Neural cell (in vitro differentiated cells): ENCODE results near the gene SLC49A4. TPM values are rescaled to one million over a fixed set of nuclear protein-coding genes. Genes with fewer than 3 reads are reported as not detected.

Experiments used
- H2AFZ ChIP-seq: fragments of 200-600, 300-800 bp; sonication (generic), shearing (Covaris generic); 2 replicates; pipeline ENCODE4 v1.6.0; 2014; ENCODE audit warnings: low read depth, mild to moderate bottlenecking, antibody characterized with exemption, low read length, moderate library complexity
- H3F3A ChIP-seq: fragments of 200-600 bp; shearing (Covaris generic); 2 replicates; pipeline ENCODE4 v1.6.1; 2016; ENCODE audit warnings: mild to moderate bottlenecking, moderate library complexity, mixed read lengths, antibody characterized with exemption, low read length; ENCODE audit not compliant: insufficient read depth, poor library complexity, severe bottlenecking
- H3K27ac ChIP-seq: fragments of 200-600, 300-800 bp; sonication (generic), shearing (Covaris generic); 2 replicates; pipeline ENCODE4 v1.5.1; 2014; ENCODE audit warnings: mild to moderate bottlenecking, low read length, moderate library complexity
- H3K27me3 ChIP-seq: fragments of 300-800, 200-600 bp; sonication (generic), shearing (Covaris generic); 2 replicates; pipeline ENCODE4 v1.6.0; 2014; ENCODE audit warnings: mild to moderate bottlenecking, low read depth, low read length, moderate library complexity; ENCODE audit not compliant: insufficient read depth
- H3K36me3 ChIP-seq: fragments of 300-800, 200-600 bp; sonication (generic), shearing (Covaris generic); 2 replicates; pipeline ENCODE4 v1.5.1; 2014; ENCODE audit warnings: mild to moderate bottlenecking, antibody characterized with exemption, low read length, moderate library complexity; ENCODE audit not compliant: insufficient read depth
- H3K4me2 ChIP-seq: fragments of 300-800, 200-600 bp; sonication (generic), shearing (Covaris generic); 2 replicates; pipeline ENCODE4 v1.6.0; 2014; ENCODE audit warnings: mild to moderate bottlenecking, low read length
- H3K4me3 ChIP-seq: fragments of 300-800, 200-600 bp; sonication (generic), shearing (Covaris generic); 2 replicates; pipeline ENCODE4 v1.5.1; 2014; ENCODE audit warnings: mild to moderate bottlenecking, low read length, moderate library complexity
- H3K79me2 ChIP-seq: fragments of 200-600 bp; shearing (Covaris generic); replicated peaks from 2 replicates; pipeline ENCODE4 v1.6.0; 2014; ENCODE audit warnings: mild to moderate bottlenecking, low read length, moderate library complexity; ENCODE audit not compliant: insufficient read depth
- H3K9ac ChIP-seq: fragments of 300-800, 200-600 bp; sonication (generic), shearing (Covaris generic); 2 replicates; pipeline ENCODE4 v1.6.1; 2016; ENCODE audit warnings: mild to moderate bottlenecking, low read length, mixed read lengths
- H3K9me2 ChIP-seq: fragments of 200-600 bp; shearing (Covaris generic); 2 replicates; pipeline ENCODE4 v1.6.1; 2016; ENCODE audit warnings: mild to moderate bottlenecking, low read length, mixed read lengths; ENCODE audit not compliant: insufficient read depth
- H3K9me3 ChIP-seq: fragments of 200-600, 300-800 bp; sonication (generic), shearing (Covaris generic); 2 replicates; pipeline ENCODE4 v1.6.1; 2016; ENCODE audit warnings: mild to moderate bottlenecking, mixed run types, low read length, moderate library complexity, mixed read lengths
- H4K20me1 ChIP-seq: fragments of 200-600 bp; shearing (Covaris generic); 2 replicates; pipeline ENCODE4 v1.6.1; 2016; ENCODE audit warnings: mild to moderate bottlenecking, mixed run types; ENCODE audit not compliant: insufficient read depth
- EP300 ChIP-seq: fragments of 450-650 bp; conservative IDR thresholded peaks from 2 replicates; pipeline ENCODE4 v1.6.1; 2014; ENCODE audit warnings: antibody characterized with exemption, mild to moderate bottlenecking, moderate library complexity; ENCODE audit not compliant: poor library complexity, severe bottlenecking
- EZH2 ChIP-seq: fragments of 200-600, 300-800 bp; shearing (Covaris generic), sonication (generic); IDR thresholded peaks from 2 replicates; pipeline ENCODE4 v1.6.1; 2014; ENCODE audit warnings: antibody characterized with exemption, low read length, borderline replicate concordance, mild to moderate bottlenecking; ENCODE audit not compliant: insufficient read depth, poor library complexity, severe bottlenecking
- MXI1 ChIP-seq: fragments of 450-650 bp; conservative IDR thresholded peaks from 2 replicates; pipeline ENCODE4 v1.6.1; 2014; ENCODE audit warnings: antibody characterized with exemption, mild to moderate bottlenecking; ENCODE audit not compliant: poor library complexity, severe bottlenecking
- POLR2AphosphoS5 ChIP-seq: IDR thresholded peaks from 2 replicates; pipeline ENCODE4 v1.6.1; 2012
- RAD21 ChIP-seq: fragments of 450-650 bp; conservative IDR thresholded peaks from 2 replicates; pipeline ENCODE4 v1.6.1; 2014; ENCODE audit warnings: antibody characterized with exemption, mild to moderate bottlenecking, moderate library complexity
- SMC3 ChIP-seq: fragments of 450-650 bp; conservative IDR thresholded peaks from 2 replicates; pipeline ENCODE4 v1.6.1; 2014; ENCODE audit warnings: antibody characterized with exemption, mild to moderate bottlenecking, moderate library complexity; ENCODE audit not compliant: poor library complexity
- TAF1 ChIP-seq: IDR thresholded peaks from 2 replicates; pipeline ENCODE4 v1.6.1; 2012; ENCODE audit warnings: low read depth
- polyA plus RNA-seq: library from polyadenylated mRNA; depleted of rRNA; stranded (reverse); fragments of >200 nt; gene quantifications from 2 replicates; pipeline ENCODE4 v1.2.3, GENCODE V29; 2014
- TF ChIP-seq, protein P1 (sequence below): IDR thresholded peaks from 2 replicates; pipeline ENCODE4 v1.6.1; 2012; ENCODE audit warnings: borderline replicate concordance
- TF ChIP-seq, protein P2 (sequence below): fragments of 450-650 bp; IDR thresholded peaks from 2 replicates; pipeline ENCODE4 v1.5.1; 2014; ENCODE audit warnings: antibody characterized with exemption, mild to moderate bottlenecking, moderate library complexity; ENCODE audit not compliant: poor library complexity, severe bottlenecking

SLC49A4 gene
- polyA plus RNA-seq, 1 donor from 2014 or later = 16.2 TPM

DNA sequence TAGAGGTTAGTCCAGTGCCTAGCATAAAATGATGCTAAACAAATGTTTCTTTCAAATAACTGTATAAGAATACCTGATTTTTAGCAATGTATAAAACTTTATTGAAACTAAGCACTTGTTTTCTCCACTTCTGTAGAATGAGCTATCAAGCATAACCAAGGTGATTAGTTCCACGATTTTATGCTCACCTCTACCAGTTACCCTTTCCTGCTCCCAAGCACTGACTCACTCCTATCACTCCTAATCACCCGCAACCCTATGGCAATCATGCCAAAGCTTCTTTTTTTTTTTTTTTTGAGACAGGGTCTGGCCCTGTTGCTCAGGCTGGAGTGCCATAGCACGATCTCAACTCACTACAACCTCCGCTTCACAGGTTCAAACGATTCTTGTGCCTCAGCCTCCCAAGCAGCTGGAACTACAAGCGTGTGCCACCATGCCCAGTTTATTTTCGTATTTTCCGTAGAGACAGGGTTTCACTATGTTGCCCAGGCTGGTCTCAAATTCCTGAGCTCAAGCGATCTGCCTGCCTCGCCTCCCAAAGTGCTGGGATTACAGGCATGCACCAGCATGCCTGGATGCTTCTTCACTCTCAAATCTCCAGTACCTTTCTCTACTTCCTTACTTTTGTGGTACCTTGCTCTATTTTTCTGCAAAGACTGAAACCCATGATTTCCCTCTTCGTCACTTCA is 5.1 kb upstream of the SLC49A4 start:
- Histone ChIP-seq H3K4me3 (no peak overlapping the region), H2AFZ (no peak overlapping the region), H3K9ac (no peak overlapping the region), H3K4me2 (no peak overlapping the region), H3K27ac (no peak overlapping the region), H3K9me2 (no peaks in the 10 kb centered on the region), H3K9me3 (no peaks in the 10 kb centered on the region), H4K20me1 (no peaks in the 10 kb centered on the region), H3K36me3 (no peaks in the 10 kb centered on the region), H3F3A (no peaks in the 10 kb centered on the region), H3K27me3 (no peaks in the 10 kb centered on the region), H3K79me2 (no peaks in the 10 kb centered on the region)
- TF ChIP-seq EP300 (no peak), TAF1 (no peak), RAD21 (no peak), EZH2 (no peak), SMC3 (no peak), MXI1 (no peak), POLR2AphosphoS5 (no peak)
- TF ChIP-seq, protein P1, sequence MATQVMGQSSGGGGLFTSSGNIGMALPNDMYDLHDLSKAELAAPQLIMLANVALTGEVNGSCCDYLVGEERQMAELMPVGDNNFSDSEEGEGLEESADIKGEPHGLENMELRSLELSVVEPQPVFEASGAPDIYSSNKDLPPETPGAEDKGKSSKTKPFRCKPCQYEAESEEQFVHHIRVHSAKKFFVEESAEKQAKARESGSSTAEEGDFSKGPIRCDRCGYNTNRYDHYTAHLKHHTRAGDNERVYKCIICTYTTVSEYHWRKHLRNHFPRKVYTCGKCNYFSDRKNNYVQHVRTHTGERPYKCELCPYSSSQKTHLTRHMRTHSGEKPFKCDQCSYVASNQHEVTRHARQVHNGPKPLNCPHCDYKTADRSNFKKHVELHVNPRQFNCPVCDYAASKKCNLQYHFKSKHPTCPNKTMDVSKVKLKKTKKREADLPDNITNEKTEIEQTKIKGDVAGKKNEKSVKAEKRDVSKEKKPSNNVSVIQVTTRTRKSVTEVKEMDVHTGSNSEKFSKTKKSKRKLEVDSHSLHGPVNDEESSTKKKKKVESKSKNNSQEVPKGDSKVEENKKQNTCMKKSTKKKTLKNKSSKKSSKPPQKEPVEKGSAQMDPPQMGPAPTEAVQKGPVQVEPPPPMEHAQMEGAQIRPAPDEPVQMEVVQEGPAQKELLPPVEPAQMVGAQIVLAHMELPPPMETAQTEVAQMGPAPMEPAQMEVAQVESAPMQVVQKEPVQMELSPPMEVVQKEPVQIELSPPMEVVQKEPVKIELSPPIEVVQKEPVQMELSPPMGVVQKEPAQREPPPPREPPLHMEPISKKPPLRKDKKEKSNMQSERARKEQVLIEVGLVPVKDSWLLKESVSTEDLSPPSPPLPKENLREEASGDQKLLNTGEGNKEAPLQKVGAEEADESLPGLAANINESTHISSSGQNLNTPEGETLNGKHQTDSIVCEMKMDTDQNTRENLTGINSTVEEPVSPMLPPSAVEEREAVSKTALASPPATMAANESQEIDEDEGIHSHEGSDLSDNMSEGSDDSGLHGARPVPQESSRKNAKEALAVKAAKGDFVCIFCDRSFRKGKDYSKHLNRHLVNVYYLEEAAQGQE = no peak
- TF ChIP-seq, protein P2, sequence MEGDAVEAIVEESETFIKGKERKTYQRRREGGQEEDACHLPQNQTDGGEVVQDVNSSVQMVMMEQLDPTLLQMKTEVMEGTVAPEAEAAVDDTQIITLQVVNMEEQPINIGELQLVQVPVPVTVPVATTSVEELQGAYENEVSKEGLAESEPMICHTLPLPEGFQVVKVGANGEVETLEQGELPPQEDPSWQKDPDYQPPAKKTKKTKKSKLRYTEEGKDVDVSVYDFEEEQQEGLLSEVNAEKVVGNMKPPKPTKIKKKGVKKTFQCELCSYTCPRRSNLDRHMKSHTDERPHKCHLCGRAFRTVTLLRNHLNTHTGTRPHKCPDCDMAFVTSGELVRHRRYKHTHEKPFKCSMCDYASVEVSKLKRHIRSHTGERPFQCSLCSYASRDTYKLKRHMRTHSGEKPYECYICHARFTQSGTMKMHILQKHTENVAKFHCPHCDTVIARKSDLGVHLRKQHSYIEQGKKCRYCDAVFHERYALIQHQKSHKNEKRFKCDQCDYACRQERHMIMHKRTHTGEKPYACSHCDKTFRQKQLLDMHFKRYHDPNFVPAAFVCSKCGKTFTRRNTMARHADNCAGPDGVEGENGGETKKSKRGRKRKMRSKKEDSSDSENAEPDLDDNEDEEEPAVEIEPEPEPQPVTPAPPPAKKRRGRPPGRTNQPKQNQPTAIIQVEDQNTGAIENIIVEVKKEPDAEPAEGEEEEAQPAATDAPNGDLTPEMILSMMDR = no peak

DNA sequence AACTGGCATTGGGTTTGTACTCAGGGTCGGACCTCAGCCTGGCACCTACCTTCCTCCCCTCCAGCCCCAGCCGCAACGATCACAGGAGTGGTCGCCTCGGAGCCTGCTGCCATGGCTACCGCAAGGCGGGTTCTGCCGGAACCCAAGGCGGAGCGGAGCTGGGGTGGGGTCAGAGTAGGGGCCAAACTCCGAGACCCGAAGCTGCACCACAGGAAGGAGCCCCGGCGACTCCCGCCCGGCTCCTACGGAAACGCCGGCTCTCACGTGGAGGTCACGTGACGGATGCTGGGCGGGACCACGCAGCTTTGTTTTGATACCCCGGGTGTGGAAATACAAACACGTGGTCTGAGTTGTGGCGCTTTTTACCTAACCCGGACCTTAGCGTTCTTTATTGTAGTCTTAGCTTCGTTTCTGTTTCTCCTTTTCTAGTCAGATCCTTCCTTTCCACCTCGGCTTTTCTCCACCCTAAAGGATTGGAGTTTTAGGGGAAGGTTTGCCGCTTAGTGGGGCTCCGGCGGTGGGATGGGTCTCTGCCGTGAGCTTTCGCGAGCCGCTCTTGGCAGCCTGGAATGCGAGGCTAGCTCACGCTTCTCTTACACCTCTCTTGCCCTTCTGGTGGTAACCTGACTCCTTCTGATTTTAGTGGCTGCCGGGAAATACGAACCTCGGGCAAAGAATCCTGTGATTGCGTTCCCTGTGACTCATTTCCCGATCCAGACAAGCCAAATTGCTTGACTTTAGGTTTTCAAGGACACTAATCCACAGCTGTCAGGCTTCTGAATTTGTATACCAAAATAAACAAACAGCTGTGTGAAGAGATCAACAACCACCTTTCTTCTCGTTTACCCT is 1.1 kb upstream of the SLC49A4 start, which contains the start of gene HSPBAP1:
Gene HSPBAP1 (minus strand): TSS at position 264 of the 849 bp plus-strand sequence. CDS start 151 bp downstream, at position 113.
- Histone ChIP-seq H3K9me3 (no peaks in the 10 kb centered on the region), H3K27ac (peak within 1 kb of the TSS; percentile 37), H2AFZ (peak within 1 kb of the TSS; percentile 87), H3K79me2 (peaks cover 15% of the 10 kb centered on the region), H4K20me1 (no peaks in the 10 kb centered on the region), H3K9ac (peak within 1 kb of the TSS; percentile 79), H3K36me3 (no peaks in the 10 kb centered on the region), H3K9me2 (no peaks in the 10 kb centered on the region), H3K4me3 (peak within 1 kb of the TSS; percentile 77), H3F3A (no peaks in the 10 kb centered on the region), H3K27me3 (no peaks in the 10 kb centered on the region), H3K4me2 (peak within 1 kb of the TSS; percentile 95)
- TF ChIP-seq EP300 = no peak
- TF ChIP-seq, protein P1 = no peak
- peak; percentile 99 for TF ChIP-seq MXI1
- peak; percentile 42 for TF ChIP-seq RAD21
- peak; percentile 51 for TF ChIP-seq SMC3
